Measurements from ENCODE around the gene MVB12B. TPM values are rescaled to one million over a fixed set of nuclear protein-coding genes. Genes with fewer than 3 reads are reported as not detected.

The MVB12B gene
- total RNA-seq, 1 donor from 2014 or later, result 1.0 TPM

DNA sequence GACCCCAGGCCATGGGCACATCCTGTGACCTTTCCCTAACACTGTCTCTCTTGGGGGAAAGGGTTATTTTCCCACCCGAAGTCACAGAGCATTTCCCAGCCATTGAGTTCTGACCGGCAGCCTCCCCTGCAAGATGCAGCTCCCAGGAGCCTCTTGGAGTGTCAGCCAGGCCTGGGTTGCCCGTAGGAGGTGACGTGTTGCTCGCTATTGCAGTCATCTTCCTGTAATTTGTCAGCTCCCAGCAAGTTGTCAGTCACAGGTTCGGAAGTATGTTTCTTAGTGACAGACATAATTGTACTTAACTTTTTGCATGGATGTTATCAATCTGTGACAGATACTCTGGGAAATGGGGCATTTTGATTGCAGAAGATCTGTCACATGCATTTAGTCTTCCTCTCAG lies 74.5 kb downstream of the MVB12B start:
- intact Hi-C loops (cut with micrococcal nuclease), result no loop called here

DNA sequence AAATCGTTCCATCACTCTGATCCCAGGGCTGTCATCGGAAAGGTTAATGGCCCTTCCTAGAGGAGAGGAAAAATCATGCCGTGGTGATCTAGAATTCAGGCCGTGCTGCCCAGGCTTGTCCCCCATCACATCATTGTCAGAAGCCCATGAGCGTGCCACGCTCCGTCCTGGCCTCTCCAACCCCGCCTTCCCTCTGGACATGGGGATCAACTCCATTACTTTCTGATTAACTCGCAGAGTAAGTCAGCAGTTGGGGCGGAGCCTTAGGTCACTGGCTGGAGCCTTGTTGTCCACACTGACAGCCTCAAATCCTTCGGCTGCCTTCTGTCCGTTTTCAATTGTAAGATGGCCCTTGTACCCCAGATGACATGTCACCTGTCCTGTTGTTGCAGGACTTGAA lies 75.0 kb downstream of the MVB12B start:
- intact Hi-C loops (cut with micrococcal nuclease), result no loop called here

DNA sequence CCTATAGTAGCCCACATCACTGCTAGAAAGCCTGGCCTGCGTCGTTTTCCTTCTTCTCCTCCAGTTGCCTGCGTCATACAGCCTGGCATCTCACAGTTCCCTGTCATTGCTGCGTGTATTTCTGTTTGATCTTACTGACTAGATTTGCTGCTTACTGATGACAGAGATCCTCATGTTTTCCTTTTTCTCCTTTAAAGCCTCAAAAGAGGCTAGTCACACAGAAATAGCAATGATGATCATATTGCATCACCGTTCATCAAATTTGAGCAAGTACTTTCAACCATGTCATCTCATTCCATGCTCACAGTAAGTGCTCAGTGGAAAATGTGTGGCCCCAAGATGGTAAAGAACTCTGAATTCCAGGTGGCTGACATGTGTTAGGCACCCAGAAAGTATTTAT lies 76.8 kb downstream of the MVB12B start:
- intact Hi-C loops (cut with micrococcal nuclease), result no loop called here

DNA sequence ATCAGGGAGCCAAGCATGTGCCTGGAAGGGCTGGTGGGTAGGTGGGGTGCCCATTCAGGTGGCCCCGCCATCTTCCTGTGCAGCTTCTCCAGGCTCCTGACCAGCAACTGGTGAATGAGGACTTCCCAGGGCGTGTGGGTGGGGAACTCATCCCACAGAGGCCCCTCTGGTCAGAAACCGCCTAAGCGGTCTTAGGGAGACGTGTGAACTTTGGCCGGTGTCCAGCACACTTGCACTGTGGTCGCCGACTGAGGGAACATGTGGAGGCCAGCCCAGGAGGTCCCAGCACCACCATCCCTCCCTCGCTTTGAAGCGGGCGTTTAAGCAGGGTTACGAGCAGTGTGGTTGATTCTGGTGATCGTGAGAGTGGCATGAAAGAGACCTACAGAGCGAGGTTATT lies 77.8 kb downstream of the MVB12B start:
- intact Hi-C loops (cut with micrococcal nuclease), result no loop called here

DNA sequence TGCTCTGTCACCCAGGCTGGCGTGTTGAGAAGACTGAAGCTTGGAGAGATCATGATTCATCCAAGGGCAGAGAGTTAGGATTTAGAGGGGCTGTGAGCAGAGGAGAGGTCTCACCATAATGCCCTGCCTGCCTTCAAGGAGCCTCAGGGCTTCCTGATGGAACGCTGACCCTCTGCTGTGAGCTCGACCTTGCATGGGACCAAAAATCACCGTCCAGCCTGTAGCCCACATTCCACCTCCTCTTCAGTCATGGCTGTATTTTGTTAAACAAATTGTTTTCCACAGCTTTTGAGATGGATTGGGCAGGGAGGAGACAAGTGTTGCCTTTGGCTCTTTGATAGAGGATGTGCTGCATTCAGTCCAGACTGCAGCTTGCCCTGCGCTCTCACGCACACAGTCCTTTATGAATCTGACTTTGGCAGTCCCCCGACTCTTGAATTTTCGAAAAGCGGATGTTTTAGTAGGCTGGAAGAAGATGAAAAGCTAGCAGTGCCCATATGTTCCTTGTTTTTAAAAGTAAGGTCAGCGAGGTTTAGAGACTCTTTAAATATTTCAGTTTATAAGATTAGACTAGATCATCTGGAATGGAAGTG lies 79.5 kb downstream of the MVB12B start:
- intact Hi-C loops (cut with micrococcal nuclease), result no loop called here

DNA sequence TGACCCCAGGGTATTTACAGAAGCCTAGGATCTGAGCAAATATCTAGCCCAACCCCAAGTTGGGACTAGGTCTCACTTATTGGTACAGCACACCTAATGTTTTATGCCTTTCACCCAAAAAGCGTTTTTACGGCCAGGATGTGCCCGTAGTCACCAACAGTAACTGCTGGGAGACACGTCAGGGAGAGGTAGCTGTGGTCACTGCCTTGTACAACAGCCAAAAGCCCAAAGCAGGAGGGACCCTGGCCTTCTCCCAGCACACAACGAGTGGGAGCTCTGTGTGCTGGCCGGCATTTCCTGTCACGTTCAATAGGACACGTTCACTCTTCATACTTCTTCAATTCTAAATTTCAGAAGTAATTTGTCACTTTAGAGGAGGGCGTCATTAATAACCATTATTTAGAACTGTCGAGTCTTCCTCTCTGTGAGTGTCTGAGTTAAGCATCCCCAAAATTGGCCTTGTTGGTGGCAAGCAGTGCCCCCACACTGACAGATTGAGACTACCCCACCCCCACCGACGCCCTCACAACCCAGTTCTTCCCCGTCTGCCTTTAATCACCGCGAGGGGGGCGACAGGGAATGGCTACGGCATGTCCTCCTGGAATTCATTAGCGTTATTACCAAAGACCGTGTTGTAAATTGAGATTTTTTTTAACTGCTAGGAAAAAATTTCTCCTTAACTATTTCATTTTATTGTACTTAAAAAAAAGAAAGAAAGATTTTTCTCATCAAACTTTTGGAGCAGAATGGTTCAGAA lies 80.7 kb downstream of the MVB12B start:
- intact Hi-C loops (cut with micrococcal nuclease), result no loop called here

DNA sequence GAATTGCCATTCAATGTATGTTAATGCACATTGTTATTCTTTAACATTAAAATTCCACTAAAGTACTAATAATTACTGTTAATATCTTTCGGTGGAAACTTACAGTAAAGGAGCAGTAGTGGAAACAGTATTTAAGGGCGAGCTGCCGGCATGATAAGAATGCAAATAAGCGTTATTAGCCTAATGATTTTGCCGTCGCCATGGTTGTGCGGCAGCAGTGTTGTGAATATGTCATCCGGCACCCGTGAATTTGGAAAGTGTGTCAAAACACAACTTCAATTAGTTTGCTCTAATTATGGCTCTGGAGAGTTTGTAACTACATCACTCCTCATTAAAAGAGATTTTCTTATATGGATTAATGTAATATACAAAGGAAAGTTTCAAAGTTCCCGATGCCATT lies 81.4 kb downstream of the MVB12B start:
- intact Hi-C loops (cut with micrococcal nuclease), result no loop called here

DNA sequence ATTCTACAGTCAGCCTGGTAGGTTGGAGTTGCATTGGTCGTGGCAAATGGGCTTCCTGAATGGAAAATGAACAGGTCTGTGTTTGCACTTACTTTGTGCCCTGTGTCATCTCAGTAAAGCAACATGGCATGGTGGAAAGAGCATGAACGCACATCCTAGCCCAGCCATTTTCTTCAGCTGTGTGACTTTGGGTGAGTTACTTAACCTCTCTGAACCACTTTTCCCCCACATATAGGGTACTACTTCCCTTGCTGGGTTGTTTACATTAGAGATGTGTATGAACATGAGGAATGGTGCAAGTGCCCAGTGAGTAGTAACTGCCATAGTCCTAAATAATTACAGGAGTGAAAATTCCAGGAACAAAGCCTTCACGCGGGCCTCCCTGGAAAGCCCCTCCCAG lies 83.6 kb downstream of the MVB12B start:
- intact Hi-C loops (cut with micrococcal nuclease), result no loop called here

DNA sequence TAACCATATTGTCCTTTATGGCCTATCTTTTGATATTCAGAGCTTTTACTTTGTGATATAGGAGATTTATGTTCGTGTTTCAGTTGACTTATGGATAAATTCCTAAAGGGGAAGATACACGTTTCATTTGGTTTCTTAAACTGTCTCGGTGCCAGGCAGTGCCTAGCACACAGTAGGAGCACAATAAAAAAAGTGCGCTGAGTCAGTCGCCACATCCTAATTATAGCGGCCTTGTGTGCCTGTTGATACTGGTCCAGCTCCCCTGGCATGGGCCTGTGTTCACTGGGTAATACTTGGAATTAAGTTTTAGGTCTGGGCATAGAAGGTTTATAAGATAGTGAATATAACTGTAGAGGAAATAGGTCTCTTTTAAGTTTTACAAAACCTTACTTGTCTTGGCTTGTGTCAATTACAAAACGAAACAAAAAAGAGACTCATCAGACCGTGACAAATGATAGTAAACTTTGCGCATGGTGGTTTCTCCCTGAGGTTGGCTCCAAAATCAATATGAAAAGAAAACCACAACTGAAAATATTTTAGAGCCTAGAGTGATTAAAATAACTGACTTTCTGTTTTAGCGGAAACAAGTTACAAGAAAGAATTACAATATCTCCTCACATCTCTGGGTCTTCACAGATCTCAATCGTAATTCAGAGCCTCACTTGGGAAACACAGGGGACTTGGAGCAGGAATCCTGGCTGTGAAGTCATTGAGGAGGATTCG lies 84.8 kb downstream of the MVB12B start:
- intact Hi-C loops (cut with micrococcal nuclease), result loop anchor here (1.0 kb wide), 2 partner anchors 14 to 60 kb away; no protein-coding TSS in a partner anchor

DNA sequence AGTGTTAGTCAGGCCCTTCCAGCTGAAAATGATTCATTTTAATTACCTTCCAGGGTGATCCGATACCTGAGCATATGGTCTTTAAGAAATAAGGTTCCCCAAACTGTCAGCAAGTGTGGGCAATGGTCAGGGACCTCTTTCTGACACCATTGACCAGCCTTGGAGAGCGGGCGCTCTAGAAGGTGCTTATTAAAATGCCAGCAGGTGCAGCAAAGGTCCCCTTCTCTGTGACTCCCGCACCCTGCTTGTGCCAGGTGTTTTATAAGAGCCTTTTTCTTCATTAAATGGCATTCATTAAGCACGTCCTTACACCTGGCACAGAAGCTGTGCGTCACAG lies 85.3 kb downstream of the MVB12B start:
- intact Hi-C loops (cut with micrococcal nuclease), result loop anchor here (1.0 kb wide), 2 partner anchors 15 to 59 kb away; no protein-coding TSS in a partner anchor

DNA sequence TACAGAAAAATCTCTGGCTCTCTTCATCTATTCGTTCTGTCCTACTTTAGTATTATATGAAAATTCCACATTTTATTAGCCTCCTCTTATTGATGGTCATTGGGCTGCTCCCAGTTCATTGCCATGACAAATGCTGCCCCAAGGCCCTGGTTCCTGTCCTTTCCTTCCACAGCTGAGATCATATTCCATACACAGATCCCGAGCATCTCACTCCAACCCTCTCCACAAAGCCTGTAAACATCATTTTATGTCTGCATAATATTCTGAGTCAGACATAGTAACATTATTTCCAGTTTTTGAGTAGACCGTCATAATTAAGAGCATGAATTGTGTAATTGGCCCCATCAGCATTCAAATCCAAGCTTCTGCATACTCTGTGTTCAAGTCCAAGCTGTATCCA lies 86.3 kb downstream of the MVB12B start:
- intact Hi-C loops (cut with micrococcal nuclease), result no loop called here

DNA sequence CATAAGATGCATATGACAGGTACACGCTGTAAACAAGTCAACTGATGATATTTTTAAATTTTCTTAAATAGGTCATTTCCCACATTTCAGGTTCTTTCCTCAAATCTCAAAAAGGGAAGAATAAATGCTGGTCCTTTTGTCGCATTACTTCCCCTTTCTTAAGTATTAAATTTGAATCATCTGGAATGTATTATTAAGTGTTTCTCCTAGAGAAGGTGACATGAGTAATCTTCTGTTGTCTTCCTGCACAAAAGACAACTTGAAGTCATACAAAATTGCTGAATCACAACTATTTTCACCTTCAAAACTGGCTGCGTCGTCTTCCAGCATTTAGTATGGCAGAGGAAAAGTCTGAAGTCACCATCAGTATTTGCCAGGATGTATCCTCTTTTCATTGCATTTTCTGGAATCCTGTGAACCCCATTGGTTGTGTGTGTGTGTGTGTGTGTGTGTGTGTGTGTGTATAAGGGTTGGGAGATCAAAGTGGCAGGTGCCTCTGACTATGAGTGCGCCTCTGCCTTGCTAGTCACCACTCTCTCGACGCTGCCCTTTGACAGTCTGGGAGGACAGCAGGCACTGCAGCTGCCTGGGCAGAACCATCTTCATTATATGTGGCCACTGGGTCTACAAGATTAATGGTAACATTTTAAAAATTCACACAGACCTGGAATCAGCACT lies 86.9 kb downstream of the MVB12B start:
- intact Hi-C loops (cut with micrococcal nuclease), result no loop called here

DNA sequence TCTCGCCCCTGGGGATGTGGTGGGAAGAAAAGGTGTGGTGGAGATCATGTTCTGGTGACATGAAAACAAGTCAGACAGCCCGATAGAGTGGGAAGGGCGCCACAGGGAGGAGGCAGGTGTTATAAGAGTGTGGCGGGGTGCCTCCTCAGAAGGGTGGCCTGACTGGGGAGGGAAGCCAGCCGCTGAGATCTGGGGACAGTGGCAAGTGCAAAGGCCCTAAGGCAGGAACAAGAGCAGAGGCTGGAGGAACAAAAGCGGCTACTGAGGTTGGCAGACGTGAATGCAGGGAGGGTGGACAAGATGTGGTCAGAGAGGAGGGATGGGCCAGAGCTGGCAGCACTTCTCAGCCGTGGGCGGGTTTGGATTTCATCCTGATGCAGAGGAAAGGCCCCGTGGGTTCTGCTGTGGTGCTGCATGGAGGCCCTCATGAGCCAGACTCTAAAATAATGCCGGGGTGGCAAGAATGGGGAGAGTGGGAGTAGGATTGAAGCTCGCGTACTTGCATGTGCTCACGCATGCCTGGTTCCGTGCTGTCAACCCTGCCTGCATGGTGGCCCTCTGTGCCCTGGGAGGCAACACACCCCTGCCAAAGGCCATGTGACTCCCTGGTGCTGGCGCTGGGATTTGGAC lies 89.2 kb downstream of the MVB12B start:
- intact Hi-C loops (cut with micrococcal nuclease), result no loop called here

DNA sequence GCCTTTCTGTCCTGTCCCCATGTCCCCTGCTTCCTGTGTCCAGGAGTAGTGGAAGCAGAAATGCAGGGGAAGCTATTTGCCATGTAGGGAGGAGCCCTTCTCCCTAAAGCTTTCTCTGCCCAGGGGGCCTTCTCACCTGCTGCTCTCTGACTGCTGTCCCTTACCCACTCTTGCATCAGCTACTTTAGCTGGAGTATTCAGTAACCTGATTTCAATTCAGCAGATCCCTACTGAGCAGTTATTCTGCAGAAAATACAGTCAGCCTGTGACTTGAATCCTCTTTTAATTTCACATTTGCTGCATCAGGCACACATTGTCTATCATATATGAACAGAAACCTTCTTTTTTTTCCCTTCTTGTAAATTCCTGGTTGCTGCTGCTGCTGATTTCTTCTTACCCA lies 90.4 kb downstream of the MVB12B start:
- intact Hi-C loops (cut with micrococcal nuclease), result no loop called here

DNA sequence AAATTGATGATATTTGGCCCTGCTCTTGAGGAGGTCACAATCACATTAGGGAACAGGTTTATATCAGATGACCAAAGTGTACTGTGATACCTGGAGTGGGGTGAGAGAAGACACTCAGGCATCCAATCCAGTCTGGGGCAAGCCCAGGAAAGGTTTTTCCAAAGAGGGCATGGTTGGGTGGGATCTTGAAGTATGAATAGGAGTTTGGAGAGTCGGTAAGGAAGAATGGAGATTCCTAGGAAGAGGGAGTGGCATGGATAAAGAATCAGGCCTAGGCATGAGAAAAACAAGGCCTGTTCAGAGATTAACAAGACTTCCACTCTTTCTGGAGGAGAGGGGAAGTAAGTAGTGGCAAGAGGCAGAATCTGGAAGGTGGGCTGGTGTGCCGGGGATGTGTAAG lies 91.1 kb downstream of the MVB12B start:
- intact Hi-C loops (cut with micrococcal nuclease), result no loop called here

DNA sequence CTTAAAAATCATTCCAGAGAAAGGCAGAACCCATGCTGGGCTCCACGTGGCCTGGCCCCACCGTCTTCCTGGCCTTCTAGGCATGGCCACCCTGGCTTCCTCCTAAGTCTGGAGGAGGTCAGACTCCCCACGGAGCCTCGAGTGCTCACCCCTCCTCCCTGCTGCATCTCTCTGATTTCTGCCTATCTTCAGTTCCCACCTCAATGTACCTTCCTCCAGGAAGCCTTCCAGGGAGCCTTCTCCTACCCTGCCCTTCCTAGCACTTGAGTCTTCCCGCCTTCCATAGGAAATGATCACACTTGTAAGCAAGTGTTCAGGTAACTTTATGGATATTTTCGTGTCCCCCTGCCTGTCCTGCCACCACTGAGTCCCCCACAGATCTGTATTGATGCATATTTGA lies 92.0 kb downstream of the MVB12B start:
- intact Hi-C loops (cut with micrococcal nuclease), result no loop called here

DNA sequence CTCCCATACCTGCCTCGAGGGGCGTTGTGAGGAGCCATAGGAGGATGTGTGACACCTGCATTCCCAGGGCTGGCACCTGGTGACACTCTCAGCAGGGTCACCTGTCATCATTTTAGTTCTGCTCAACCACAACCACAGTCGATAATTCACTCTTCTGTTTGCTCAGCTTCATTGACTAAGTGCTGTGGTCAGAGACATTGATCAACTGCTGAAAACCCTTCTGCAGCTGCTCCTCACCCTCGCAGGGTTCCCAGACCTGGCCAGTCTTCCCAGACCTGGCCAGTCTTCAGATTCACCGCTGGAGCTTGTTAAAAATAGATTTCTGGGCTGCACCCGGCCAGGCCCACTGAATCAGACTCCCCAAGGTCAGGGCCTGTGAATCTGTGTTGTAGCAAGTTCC lies 92.8 kb downstream of the MVB12B start:
- intact Hi-C loops (cut with micrococcal nuclease), result no loop called here

DNA sequence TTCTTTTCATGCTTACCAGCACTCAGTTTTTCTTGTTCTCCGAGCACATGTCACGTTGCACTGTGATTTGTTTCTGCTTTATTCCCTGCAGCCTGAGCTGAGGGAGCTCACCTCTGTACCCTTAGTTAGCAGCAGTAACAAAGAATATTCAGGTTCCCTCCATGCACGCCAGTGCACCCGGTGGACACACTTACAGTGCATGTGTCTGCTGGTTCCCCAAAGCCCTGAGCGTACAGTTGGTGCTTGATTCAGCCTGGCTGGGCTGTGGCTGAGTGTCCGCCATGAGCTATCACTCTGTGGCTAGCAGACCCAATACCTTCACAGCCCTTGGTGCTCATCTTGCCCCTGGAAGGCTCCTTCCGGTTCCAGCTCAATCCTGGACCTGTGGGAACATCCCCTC lies 93.5 kb downstream of the MVB12B start:
- intact Hi-C loops (cut with micrococcal nuclease), result no loop called here

DNA sequence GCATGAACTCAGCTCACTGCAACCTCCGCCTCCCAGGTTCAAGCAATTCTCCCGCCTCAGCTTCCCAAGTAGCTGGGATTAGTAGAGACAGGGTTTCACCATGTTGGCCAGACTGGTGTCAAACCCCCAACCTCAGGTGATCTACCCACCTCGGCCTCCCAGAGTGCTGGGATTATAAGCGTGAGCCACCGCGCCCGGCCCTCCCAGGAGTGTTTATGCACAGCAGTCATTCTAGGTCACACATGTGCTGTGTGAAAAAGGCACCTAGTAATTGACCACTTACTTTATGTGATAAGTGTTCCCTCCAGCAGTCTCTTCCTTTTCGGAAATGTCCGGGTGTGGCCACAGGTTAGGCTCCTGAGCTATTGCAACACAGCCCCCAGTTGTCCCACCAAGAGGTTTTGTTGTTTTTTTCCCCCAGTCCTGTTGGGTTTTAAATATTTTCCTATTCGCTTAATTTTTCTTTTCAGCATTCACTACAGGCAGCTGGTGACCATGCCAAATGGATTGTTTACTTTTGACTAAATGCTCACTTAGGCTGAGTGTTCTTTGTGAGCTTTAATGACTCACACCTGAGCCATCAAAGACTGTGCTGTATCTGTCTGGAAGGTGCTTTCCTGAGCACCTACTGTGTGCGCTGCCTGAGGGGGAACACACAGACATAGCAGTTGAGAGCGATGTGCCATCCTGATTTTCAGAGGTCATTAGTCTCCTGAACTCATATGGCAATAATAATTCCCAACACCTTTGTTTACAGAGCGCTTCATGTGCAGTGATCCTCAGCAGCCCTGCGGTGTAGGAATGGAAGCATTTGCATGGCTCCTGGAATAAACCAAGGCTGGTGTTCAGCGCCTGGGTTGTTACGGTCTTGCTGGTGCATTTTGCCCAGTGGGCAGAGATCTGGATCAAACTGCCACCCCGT lies 94.3 kb downstream of the MVB12B start:
- intact Hi-C loops (cut with micrococcal nuclease), result no loop called here

DNA sequence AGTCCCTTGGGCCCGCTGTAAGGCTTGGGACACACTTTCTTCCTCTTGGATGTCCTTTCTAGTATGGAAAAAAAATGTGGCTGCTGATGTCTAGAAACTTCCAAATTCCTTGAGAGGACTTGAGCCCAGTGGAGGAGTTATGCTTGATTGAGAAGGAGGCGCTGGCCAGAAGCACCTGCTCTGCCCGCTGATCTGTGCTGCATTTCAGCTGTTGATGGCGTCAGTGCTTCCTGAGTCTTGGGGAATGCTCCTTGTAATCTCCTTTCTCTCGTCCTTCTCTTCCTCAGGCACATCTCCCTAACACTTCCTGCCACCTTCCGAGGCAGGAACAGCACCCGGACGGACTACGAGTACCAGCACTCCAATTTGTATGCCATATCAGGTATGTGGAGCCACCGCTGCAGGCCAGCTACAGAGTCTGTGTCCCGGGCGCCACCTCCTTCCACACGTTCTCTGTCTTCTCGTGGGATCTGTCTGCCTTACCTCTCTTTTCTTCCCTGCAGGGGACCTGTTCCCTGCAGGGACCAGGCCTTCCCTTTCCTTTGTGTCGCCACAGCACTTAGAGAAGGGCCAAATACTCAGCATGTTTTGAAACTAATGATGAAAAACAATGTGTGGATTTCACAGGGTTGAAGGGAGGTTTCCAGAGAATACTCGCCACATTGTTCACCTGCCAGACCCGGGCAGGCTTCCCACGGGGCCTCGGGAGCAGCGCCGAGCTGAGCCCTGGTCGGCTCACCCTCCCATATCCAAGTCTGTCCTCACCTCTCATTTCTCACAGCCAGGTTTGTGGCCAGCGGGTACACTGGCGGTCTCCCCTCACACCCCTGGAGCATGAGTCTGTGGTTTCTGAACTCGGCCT lies 95.2 kb downstream of the MVB12B start:
- intact Hi-C loops (cut with micrococcal nuclease), result no loop called here

Data from T-helper 2 cell treated with Interferon-gamma antibody and Interleukin-4, amounts not matched to agents 100 ng/mL and 5 ng/mL, for 36 hours (primary cell).